K562 treated with DMSO at 1 percent for 48 hours (cell line): Measurements from ENCODE around the gene RBM47. TPM values are rescaled to one million over a fixed set of nuclear protein-coding genes. Genes with fewer than 3 reads are reported as not detected.

Experiments
- total RNA-seq: library from RNA; unstranded; fragments of 300-600 nt; gene quantifications from 2 replicates; pipeline ENCODE4 v1.2.3, GENCODE V29; 2022; ENCODE audit warnings: low replicate concordance; ENCODE audit errors: extremely low read depth

The RBM47 gene
- total RNA-seq = not detected in 2 replicates

DNA sequence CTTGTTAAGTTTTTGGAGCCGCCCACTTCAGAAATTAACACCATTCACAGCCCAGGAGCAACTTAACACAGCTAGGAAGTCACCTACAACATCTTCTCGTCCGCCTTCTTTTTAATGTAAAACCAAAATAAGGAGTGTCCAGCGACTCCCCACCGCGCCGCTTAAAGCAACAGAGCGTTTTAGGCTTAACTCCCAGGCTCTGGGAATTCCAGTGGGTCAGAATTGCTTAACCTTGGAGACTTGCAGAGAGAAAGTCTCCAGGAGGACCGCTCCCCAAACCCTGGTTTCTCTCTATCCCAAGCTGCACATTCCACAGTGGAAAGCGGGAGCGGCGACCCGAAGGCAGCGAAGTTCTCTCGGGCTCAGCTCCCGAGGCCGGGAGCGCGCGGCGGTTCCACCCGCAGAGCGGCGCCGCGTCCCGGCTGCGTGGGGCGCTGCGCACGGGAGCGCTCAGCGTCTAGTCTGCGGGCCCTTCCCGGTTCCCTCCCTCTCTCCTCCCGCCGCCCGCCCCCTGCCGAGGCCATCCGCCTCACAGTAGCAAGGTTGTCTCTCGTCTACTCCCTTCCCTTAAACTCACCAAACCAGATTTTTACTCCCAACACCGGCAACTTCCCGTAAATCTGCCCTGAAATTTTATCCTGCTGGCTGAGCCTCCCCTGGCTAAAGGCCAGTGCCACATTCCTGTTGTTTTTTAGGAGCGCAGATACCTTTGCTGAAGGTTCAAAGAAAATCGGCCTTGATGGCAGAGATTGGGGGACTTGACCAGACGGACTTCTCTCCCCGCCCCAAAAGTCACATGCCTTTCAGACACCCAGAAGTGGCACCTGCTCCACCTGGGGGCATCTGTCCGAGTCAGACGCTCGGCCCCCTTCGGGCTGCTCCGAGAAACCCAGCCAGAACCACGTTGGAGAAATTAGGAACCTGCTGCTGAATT is at the start of gene RBM47:
Gene RBM47 (minus strand): TSS at position 464 of the 934 bp plus-strand sequence. CDS start 190,971 bp downstream, outside the sequence.

Other genes with a start within 250 kb of the RBM47 start
- not detected in 2 replicates for gene NSUN7, start 120.1 kb upstream of the RBM47 start, total RNA-seq